CD14-positive monocyte (primary cell): ENCODE data around the gene ZXDC. TPM values are rescaled to one million over a fixed set of nuclear protein-coding genes. Genes with fewer than 3 reads are reported as not detected.

Experiments used
- DNase-seq, 3 donors: peaks; one replicate each; pipeline ENCODE4 v3.0.0-alpha.2; 2011 to 2022
- H2AFZ ChIP-seq: 2 replicates; pipeline ENCODE4 v1.6.0; 2012; ENCODE audit warnings: mild to moderate bottlenecking, low read depth, low read length, inconsistent platforms; ENCODE audit not compliant: insufficient read depth, poor library complexity, severe bottlenecking
- H3K27ac ChIP-seq, 2 donors: 1 replicate in 1 of 2; 2 replicates in 1 of 2; pipeline ENCODE4 v1.5.1; 2012 to 2013; ENCODE audit warnings: low read length in 2 of 2, control low read depth in 1 of 2, inconsistent platforms in 1 of 2, low read depth in 1 of 2, mild to moderate bottlenecking in 1 of 2
- H3K27me3 ChIP-seq, 2 donors: one replicate each; pipeline versions ENCODE4 v1.6.0 to v1.6.1; 2011 to 2013; ENCODE audit warnings: low read length in 2 of 2; ENCODE audit not compliant: control insufficient read depth in 2 of 2, insufficient read depth in 2 of 2
- H3K36me3 ChIP-seq, 2 donors: replicated peaks in 1 of 2; 1 replicate in 1 of 2; 2 replicates in 1 of 2; pipeline versions ENCODE4 v1.5.1 to v1.6.1; 2012 to 2013; ENCODE audit warnings: low read length in 2 of 2, control low read depth in 1 of 2, inconsistent platforms in 1 of 2, mild to moderate bottlenecking in 1 of 2; ENCODE audit not compliant: insufficient read depth in 2 of 2, control insufficient read depth in 1 of 2
- H3K4me1 ChIP-seq, 2 donors: 1 replicate in 1 of 2; 2 replicates in 1 of 2; pipeline versions ENCODE4 v1.5.1 to v1.6.1; 2012 to 2013; ENCODE audit warnings: low read length in 2 of 2, control low read depth in 1 of 2, inconsistent platforms in 1 of 2, mild to moderate bottlenecking in 1 of 2, moderate library complexity in 1 of 2; ENCODE audit not compliant: insufficient read depth in 2 of 2, control insufficient read depth in 1 of 2
- H3K4me2 ChIP-seq: replicated peaks from 2 replicates; pipeline ENCODE3; 2012; ENCODE audit warnings: low read length, moderate library complexity, mild to moderate bottlenecking; ENCODE audit not compliant: poor library complexity, severe bottlenecking; ENCODE audit errors: extremely low read depth
- H3K4me3 ChIP-seq, 3 experiments: fragments of 200-600 bp in 1 of 3; sonication (generic) in 1 of 3; replicated peaks in 1 of 3; 1 replicate in 2 of 3; 2 replicates in 1 of 3; pipeline ENCODE4 v1.5.1; 2011 to 2013; ENCODE audit warnings: low read length in 3 of 3, mild to moderate bottlenecking in 3 of 3, control low read depth in 2 of 3, low read depth in 2 of 3, inconsistent platforms in 1 of 3, moderate library complexity in 1 of 3
- H3K79me2 ChIP-seq: 2 replicates; pipeline ENCODE4 v1.6.0; 2012; ENCODE audit warnings: mild to moderate bottlenecking, control low read depth, inconsistent platforms, low read length, moderate library complexity; ENCODE audit not compliant: insufficient read depth
- H3K9ac ChIP-seq: 2 replicates; pipeline ENCODE4 v1.6.0; 2017; ENCODE audit warnings: low read length, mild to moderate bottlenecking; ENCODE audit not compliant: insufficient read depth, poor library complexity, severe bottlenecking
- H3K9me3 ChIP-seq, 2 donors: replicated peaks in 1 of 2; 1 replicate in 1 of 2; 2 replicates in 1 of 2; pipeline versions ENCODE4 v1.5.1 to v1.6.1; 2012 to 2013; ENCODE audit warnings: low read length in 2 of 2, control low read depth in 1 of 2; ENCODE audit not compliant: control insufficient read depth in 1 of 2, insufficient read depth in 1 of 2
- H4K20me1 ChIP-seq: 2 replicates; pipeline ENCODE4 v1.6.0; 2012; ENCODE audit warnings: mild to moderate bottlenecking, low read length, control low read depth, moderate library complexity; ENCODE audit not compliant: insufficient read depth
- H3K27ac Mint-ChIP-seq, 7 donors: one replicate each; pipeline ENCODE4 v1.8.0; 2020; ENCODE audit warnings: mild to moderate bottlenecking in 7 of 7, mixed read lengths in 7 of 7, moderate library complexity in 6 of 7, inconsistent platforms in 2 of 7
- H3K27me3 Mint-ChIP-seq, 3 donors: one replicate each; pipeline ENCODE4 v1.8.0; 2021 to 2022; ENCODE audit warnings: low read depth in 3 of 3, mild to moderate bottlenecking in 3 of 3, mixed read lengths in 3 of 3, moderate library complexity in 3 of 3, inconsistent platforms in 1 of 3
- H3K36me3 Mint-ChIP-seq, 2 donors: one replicate each; pipeline ENCODE4 v1.8.0; 2020; ENCODE audit warnings: mixed read lengths in 2 of 2, inconsistent platforms in 1 of 2, mild to moderate bottlenecking in 1 of 2
- H3K4me1 Mint-ChIP-seq: one replicate; pipeline ENCODE4 v1.8.0; 2020; ENCODE audit warnings: mild to moderate bottlenecking, mixed read lengths
- H3K4me3 Mint-ChIP-seq, 2 donors: one replicate each; pipeline ENCODE4 v1.8.0; 2020; ENCODE audit warnings: mild to moderate bottlenecking in 2 of 2, mixed read lengths in 2 of 2, moderate library complexity in 1 of 2
- H3K9me3 Mint-ChIP-seq, 7 donors: one replicate each; pipeline ENCODE4 v1.8.0; 2020 to 2022; ENCODE audit warnings: mixed read lengths in 7 of 7, mild to moderate bottlenecking in 6 of 7, moderate library complexity in 6 of 7, inconsistent platforms in 2 of 7
- WGBS: methylation state at CpG from one replicate; pipeline ENCODE4 v1.1.5; 2013; ENCODE audit warnings: missing lambda C conversion rate; ENCODE audit not compliant: insufficient coverage; 5-methylcytosine and 5-hydroxymethylcytosine counted together
- intact Hi-C, 2 donors: fragments of 100-400 bp; cut with micrococcal nuclease; formaldehyde crosslinking; loops; one replicate each; pipeline versions ENCODE4 v1.15.0 to v1.15.1; 2023
- polyA plus RNA-seq, 3 donors: library from polyadenylated mRNA; depleted of rRNA in 1 of 3; unstranded in 2 of 3; stranded (reverse) in 1 of 3; fragments of 300-500 nt in 2 of 3; fragments of >200 nt in 1 of 3; fragmentation: Illumina TruSeq in 2 of 3; gene quantifications; 1 replicate in 2 of 3; 2 replicates in 1 of 3; pipeline ENCODE4 v1.2.3, GENCODE V29; 2012 to 2021
- TF ChIP-seq, protein P1 (sequence below): fragments of 200-600 bp; IDR thresholded peaks from one replicate; pipeline ENCODE4 v1.8.0; 2022; ENCODE audit warnings: antibody characterized with exemption, mild to moderate bottlenecking

Gene ZXDC
- polyA plus RNA-seq, 3 donors: 6.3 to 44.8 (median 9.7) TPM

GRCh38 chr3:126432361-126433104 is 43.2 kb downstream of the ZXDC start:
- H3K4me3 Mint-ChIP-seq: no peak overlapping the region
- peaks cover 0 to 2% (median 0%) of the 10 kb centered on the region in 3 donors for H3K27me3 Mint-ChIP-seq
- no peak overlapping the region for H3K9ac ChIP-seq
- H3K27ac ChIP-seq: no peak overlapping the region
- H3K9me3 Mint-ChIP-seq: peaks cover 0 to 6% (median 2%) of the 10 kb centered on the region in 7 donors
- H3K9me3 ChIP-seq: peaks cover 0 to 4% of the 10 kb centered on the region in 2 donors
- no peaks in the 10 kb centered on the region for H3K4me1 Mint-ChIP-seq
- H3K4me1 ChIP-seq: no peaks in the 10 kb centered on the region
- H3K4me3 ChIP-seq: no peak overlapping the region
- DNase-seq: no peak
- TF ChIP-seq, protein P1, sequence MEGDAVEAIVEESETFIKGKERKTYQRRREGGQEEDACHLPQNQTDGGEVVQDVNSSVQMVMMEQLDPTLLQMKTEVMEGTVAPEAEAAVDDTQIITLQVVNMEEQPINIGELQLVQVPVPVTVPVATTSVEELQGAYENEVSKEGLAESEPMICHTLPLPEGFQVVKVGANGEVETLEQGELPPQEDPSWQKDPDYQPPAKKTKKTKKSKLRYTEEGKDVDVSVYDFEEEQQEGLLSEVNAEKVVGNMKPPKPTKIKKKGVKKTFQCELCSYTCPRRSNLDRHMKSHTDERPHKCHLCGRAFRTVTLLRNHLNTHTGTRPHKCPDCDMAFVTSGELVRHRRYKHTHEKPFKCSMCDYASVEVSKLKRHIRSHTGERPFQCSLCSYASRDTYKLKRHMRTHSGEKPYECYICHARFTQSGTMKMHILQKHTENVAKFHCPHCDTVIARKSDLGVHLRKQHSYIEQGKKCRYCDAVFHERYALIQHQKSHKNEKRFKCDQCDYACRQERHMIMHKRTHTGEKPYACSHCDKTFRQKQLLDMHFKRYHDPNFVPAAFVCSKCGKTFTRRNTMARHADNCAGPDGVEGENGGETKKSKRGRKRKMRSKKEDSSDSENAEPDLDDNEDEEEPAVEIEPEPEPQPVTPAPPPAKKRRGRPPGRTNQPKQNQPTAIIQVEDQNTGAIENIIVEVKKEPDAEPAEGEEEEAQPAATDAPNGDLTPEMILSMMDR: no peak
- peaks cover 31 to 50% of the 10 kb centered on the region in 2 donors for H3K36me3 Mint-ChIP-seq
- H3K36me3 ChIP-seq: peaks cover 17 to 33% of the 10 kb centered on the region in 2 donors
- H3K4me2 ChIP-seq: no peak overlapping the region
- H4K20me1 ChIP-seq: peaks cover 3% of the 10 kb centered on the region
- 89% methylated on average over 4 of the region's 4 CpGs for WGBS
- H3K79me2 ChIP-seq: no peaks in the 10 kb centered on the region
- H3K27ac Mint-ChIP-seq: peak overlapping the region in 1 of 7 donors; percentile 9
- intact Hi-C loops: no loop called here
- no peak overlapping the region for H2AFZ ChIP-seq
- H3K27me3 ChIP-seq: no peaks in the 10 kb centered on the region

- Histone ChIP-seq H3K4me1 (no peaks in the 10 kb centered on the region), H3K9ac (no peak overlapping the region), H4K20me1 (no peaks in the 10 kb centered on the region), H3K4me2 (no peak overlapping the region), H3K4me3 (no peak overlapping the region), H3K9me3 (peaks cover 1 to 12% of the 10 kb centered on the region in 2 donors), H2AFZ (no peak overlapping the region), H3K27ac (no peak overlapping the region), H3K27me3 (no peaks in the 10 kb centered on the region), H3K79me2 (no peaks in the 10 kb centered on the region), H3K36me3 (peaks cover 4 to 19% of the 10 kb centered on the region in 2 donors)
- H3K4me3 Mint-ChIP-seq: no peak overlapping the region
- no CpG with 5 or more reads among the region's 1 CpG for WGBS
- DNase-seq: no peak
- peaks cover 6 to 15% (median 8%) of the 10 kb centered on the region in 7 donors for H3K9me3 Mint-ChIP-seq
- TF ChIP-seq, protein P1: no peak
- intact Hi-C loops: no loop called here
- H3K4me1 Mint-ChIP-seq: no peaks in the 10 kb centered on the region
- peaks cover 17 to 36% of the 10 kb centered on the region in 2 donors for H3K36me3 Mint-ChIP-seq
- no peak overlapping the region for H3K27ac Mint-ChIP-seq
- peaks cover 0 to 2% (median 2%) of the 10 kb centered on the region in 3 donors for H3K27me3 Mint-ChIP-seq
Observed at GRCh38 chr3:126431103-126431534, 44.6 kb downstream of the ZXDC start.
